ENCODE measurements around the gene CCR1. TPM values are rescaled to one million over a fixed set of nuclear protein-coding genes. Genes with fewer than 3 reads are reported as not detected.

CCR1 gene
- polyA plus RNA-seq, 1 of the 3 experiments (the other 2 are of a cell fraction): not detected

- Histone ChIP-seq H2AFZ (ENCODE audit: low read depth) (no peak overlapping the region), H3F3A (replicated peaks; ENCODE audit: insufficient read depth) (no peaks in the 10 kb centered on the region), H3K36me3 (replicated peaks in 1 of 2; ENCODE audit: control insufficient read depth in 1 of 2, insufficient read depth in 2 of 2, low read length in 1 of 2) (no peaks in the 10 kb centered on the region), H3K4me2 (no peak overlapping the region), H3K9me3 (no peaks in the 10 kb centered on the region), H4K20me1 (ENCODE audit: insufficient read depth) (no peaks in the 10 kb centered on the region), H3K27me3 (ENCODE audit: insufficient read depth) (no peaks in the 10 kb centered on the region), H3K4me3 (ENCODE audit: low read depth in 2 of 2, low read length in 1 of 2) (no peak overlapping the region), H3K79me2 (ENCODE audit: insufficient read depth) (no peaks in the 10 kb centered on the region), H3K27ac (ENCODE audit: low read depth in 2 of 2, low read length in 1 of 2) (no peak overlapping the region), H3K9me2 (no peaks in the 10 kb centered on the region), H3K4me1 (ENCODE audit: control insufficient read depth in 1 of 2, insufficient read depth in 2 of 2, low read depth in 1 of 2, low read length in 1 of 2) (no peaks in the 10 kb centered on the region), H3K9ac (no peak overlapping the region)
- ChIA-PET CTCF (no interaction called here), POLR2A (no interaction called here)
- DNase-seq: no peak
- TF ChIP-seq FOXM1 (IDR thresholded peaks at IDR 0.05; ENCODE audit: low read depth) (no peak), EZH2phosphoT487 (IDR thresholded peaks at IDR 0.05; ENCODE audit: borderline replicate concordance, low read depth) (no peak), RXRA (IDR thresholded peaks at IDR 0.05; ENCODE audit: borderline replicate concordance, low read depth) (no peak), GATA2 (CRISPR knock-in tag; IDR thresholded peaks at IDR 0.05) (no peak), REST (IDR thresholded peaks at IDR 0.05; ENCODE audit: low read depth, low read length) (no peak), CHD2 (IDR thresholded peaks at IDR 0.05; ENCODE audit: low read length, partially characterized antibody) (no peak), SMC3 (IDR thresholded peaks at IDR 0.05; ENCODE audit: low read depth, low read length) (no peak), USF2 (IDR thresholded peaks at IDR 0.05; ENCODE audit: borderline replicate concordance, low read depth, low read length) (no peak), TAF1 (IDR thresholded peaks at IDR 0.05; ENCODE audit: borderline replicate concordance, low read depth, low read length) (no peak), TEAD4 (IDR thresholded peaks at IDR 0.05; ENCODE audit: borderline replicate concordance, insufficient read depth) (no peak), MXI1 (IDR thresholded peaks at IDR 0.05; ENCODE audit: low read depth, low read length) (no peak), JUND (IDR thresholded peaks at IDR 0.05) (no peak), NFIC (IDR thresholded peaks at IDR 0.05; ENCODE audit: borderline replicate concordance) (no peak), FOXJ3 (CRISPR knock-in tag; IDR thresholded peaks at IDR 0.05) (no peak)
- 0% methylated on average over 1 of the region's 1 CpG for WGBS (ENCODE audit: low lambda C conversion rate)
Measured at GRCh38 chr3:46184469-46184868, 23.6 kb downstream of the CCR1 start.

GRCh38 chr3:46183330-46183729 lies 24.8 kb downstream of the CCR1 start:
- ChIA-PET POLR2A (no interaction called here), CTCF (no interaction called here)
- 8% methylated on average over 1 of the region's 5 CpGs for WGBS (ENCODE audit: low lambda C conversion rate)
- Histone ChIP-seq H2AFZ (ENCODE audit: low read depth) (no peak overlapping the region), H3K27ac (ENCODE audit: low read depth in 2 of 2, low read length in 1 of 2) (no peak overlapping the region), H3K27me3 (ENCODE audit: insufficient read depth) (no peaks in the 10 kb centered on the region), H3K4me1 (ENCODE audit: control insufficient read depth in 1 of 2, insufficient read depth in 2 of 2, low read depth in 1 of 2, low read length in 1 of 2) (no peaks in the 10 kb centered on the region), H3K9me2 (no peaks in the 10 kb centered on the region), H3K4me3 (ENCODE audit: low read depth in 2 of 2, low read length in 1 of 2) (no peak overlapping the region), H3K9me3 (no peaks in the 10 kb centered on the region), H4K20me1 (ENCODE audit: insufficient read depth) (no peaks in the 10 kb centered on the region), H3K36me3 (replicated peaks in 1 of 2; ENCODE audit: control insufficient read depth in 1 of 2, insufficient read depth in 2 of 2, low read length in 1 of 2) (no peaks in the 10 kb centered on the region), H3F3A (replicated peaks; ENCODE audit: insufficient read depth) (no peaks in the 10 kb centered on the region), H3K79me2 (ENCODE audit: insufficient read depth) (no peaks in the 10 kb centered on the region), H3K4me2 (no peak overlapping the region), H3K9ac (no peak overlapping the region)
- TF ChIP-seq POLR2AphosphoS5 (IDR thresholded peaks at IDR 0.05; ENCODE audit: low read depth, low read length): no peak
- no peak for TF ChIP-seq SIN3A (IDR thresholded peaks at IDR 0.05; ENCODE audit: borderline replicate concordance, low read depth, low read length)
- no peak for TF ChIP-seq RXRA (IDR thresholded peaks at IDR 0.05; ENCODE audit: borderline replicate concordance, low read depth)
- no peak for TF ChIP-seq PBX3 (IDR thresholded peaks at IDR 0.05)
- no peak for TF ChIP-seq TAF1 (IDR thresholded peaks at IDR 0.05; ENCODE audit: borderline replicate concordance, low read depth, low read length)
- TF ChIP-seq EZH2phosphoT487 (IDR thresholded peaks at IDR 0.05; ENCODE audit: borderline replicate concordance, low read depth): no peak
- no peak for TF ChIP-seq YY1 (IDR thresholded peaks at IDR 0.05; ENCODE audit: low read depth)
- no peak for TF ChIP-seq JUND (IDR thresholded peaks at IDR 0.05)
- TF ChIP-seq CHD2 (IDR thresholded peaks at IDR 0.05; ENCODE audit: low read length, partially characterized antibody): no peak
- no peak for TF ChIP-seq SMC3 (IDR thresholded peaks at IDR 0.05; ENCODE audit: low read depth, low read length)
- TF ChIP-seq REST (IDR thresholded peaks at IDR 0.05; ENCODE audit: low read depth, low read length): no peak
- no peak for DNase-seq

Data from SK-N-SH (cell line).